Measurements from ENCODE around the gene RAPGEF5.

Gene RAPGEF5

DNA sequence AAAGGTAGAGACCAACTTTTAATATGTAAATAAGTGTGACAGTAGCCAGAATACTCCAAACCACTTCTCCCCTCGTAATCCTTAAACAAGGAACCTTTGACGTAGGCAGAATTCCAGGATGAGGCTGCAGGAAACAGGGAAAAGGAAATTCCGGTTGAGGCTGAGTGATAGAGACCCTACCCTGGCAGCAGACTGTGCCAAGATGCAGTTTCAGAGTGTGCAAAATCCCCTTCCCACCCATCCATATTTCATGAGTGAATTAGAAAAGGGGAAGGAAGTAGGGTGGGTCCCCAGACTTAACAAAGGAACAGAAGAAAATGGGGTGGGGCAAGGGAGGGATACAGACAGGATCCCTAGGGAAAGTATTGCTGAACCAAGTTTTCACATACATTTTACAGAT, 143.0 kb downstream of the RAPGEF5 start:
- Histone ChIP-seq H3K23ac (ENCODE audit: low read length) (no peak overlapping the region), H3K14ac (ENCODE audit: low read length) (no peak overlapping the region), H2BK12ac (ENCODE audit: low read length) (no peak overlapping the region), H4K12ac (ENCODE audit: low read depth, low read length) (no peak overlapping the region), H2BK5ac (ENCODE audit: low read depth, low read length, poor library complexity) (no peak overlapping the region), H3K4ac (ENCODE audit: low read depth, low read length) (no peak overlapping the region), H3K27ac (ENCODE audit: low read depth, low read length) (no peak overlapping the region), H2AK5ac (ENCODE audit: low read length) (no peak overlapping the region), H3K9ac (ENCODE audit: low read length) (no peak overlapping the region), H3K4me3 (ENCODE audit: low read depth, low read length) (no peak overlapping the region), H2AFZ (ENCODE audit: insufficient read depth, low read length, poor library complexity) (no peak overlapping the region), H3K79me1 (ENCODE audit: low read length) (no peaks in the 10 kb centered on the region), H3K18ac (ENCODE audit: low read length) (no peak overlapping the region), H3K36me3 (ENCODE audit: control insufficient read depth in 1 of 2, insufficient read depth in 2 of 2, low read length in 2 of 2) (no peaks in the 10 kb centered on the region), H3K9me3 (ENCODE audit: insufficient read depth, low read depth, low read length) (no peaks in the 10 kb centered on the region), H3K27me3 (ENCODE audit: insufficient read depth, low read length) (no peaks in the 10 kb centered on the region), H3K79me2 (ENCODE audit: control insufficient read depth, insufficient read depth, low read length, poor library complexity) (no peaks in the 10 kb centered on the region), H2BK120ac (ENCODE audit: insufficient read depth, low read length, poor library complexity) (no peak overlapping the region), H3K4me1 (ENCODE audit: control insufficient read depth in 1 of 2, insufficient read depth in 2 of 2, low read length in 2 of 2) (no peaks in the 10 kb centered on the region), H3K4me2 (ENCODE audit: low read length) (no peak overlapping the region), H4K91ac (ENCODE audit: low read depth, low read length) (no peak overlapping the region), H4K8ac (ENCODE audit: low read depth, low read length) (no peak overlapping the region)
- WGBS (ENCODE audit: extremely low coverage, insufficient coverage, insufficient read length), result no CpG with 5 or more reads among the region's 3 CpGs
- DNase-seq, result no peak

DNA sequence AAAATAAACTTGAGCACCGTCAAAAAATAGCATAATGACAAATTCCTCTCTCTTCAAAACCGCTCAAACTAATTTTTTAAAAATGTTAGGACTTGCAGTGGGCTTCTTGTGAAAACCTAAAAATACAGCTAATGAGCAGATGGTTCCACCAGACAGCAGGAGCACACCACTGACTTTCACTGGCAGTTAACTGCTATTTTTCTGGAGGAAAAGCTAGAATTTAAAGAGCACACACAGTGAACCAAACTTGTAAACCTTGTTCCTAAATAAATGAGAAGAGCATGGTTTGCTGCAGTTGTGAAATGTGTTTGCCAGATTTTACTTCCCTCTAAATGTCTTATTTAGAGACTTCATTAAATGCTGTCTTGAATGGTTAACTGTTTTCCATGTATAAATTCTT, 143.9 kb downstream of the RAPGEF5 start:
- H2AFZ ChIP-seq (ENCODE audit: insufficient read depth, low read length, poor library complexity), result no peak overlapping the region
- no peak overlapping the region for H3K18ac ChIP-seq (ENCODE audit: low read length)
- no peaks in the 10 kb centered on the region for H3K4me1 ChIP-seq (ENCODE audit: control insufficient read depth in 1 of 2, insufficient read depth in 2 of 2, low read length in 2 of 2)
- DNase-seq, result no peak
- H3K79me2 ChIP-seq (ENCODE audit: control insufficient read depth, insufficient read depth, low read length, poor library complexity), result no peaks in the 10 kb centered on the region
- no peak overlapping the region for H3K4ac ChIP-seq (ENCODE audit: low read depth, low read length)
- H2AK5ac ChIP-seq (ENCODE audit: low read length), result no peak overlapping the region
- no peaks in the 10 kb centered on the region for H3K27me3 ChIP-seq (ENCODE audit: insufficient read depth, low read length)
- H4K12ac ChIP-seq (ENCODE audit: low read depth, low read length), result no peak overlapping the region
- no peak overlapping the region for H4K91ac ChIP-seq (ENCODE audit: low read depth, low read length)
- no peak overlapping the region for H3K23ac ChIP-seq (ENCODE audit: low read length)
- no peak overlapping the region for H4K8ac ChIP-seq (ENCODE audit: low read depth, low read length)
- H2BK5ac ChIP-seq (ENCODE audit: low read depth, low read length, poor library complexity), result no peak overlapping the region
- H3K14ac ChIP-seq (ENCODE audit: low read length), result no peak overlapping the region
- WGBS (ENCODE audit: extremely low coverage, insufficient coverage, insufficient read length), result 100% methylated on average over 2 of the region's 2 CpGs
- H2BK120ac ChIP-seq (ENCODE audit: insufficient read depth, low read length, poor library complexity), result no peak overlapping the region
- H3K79me1 ChIP-seq (ENCODE audit: low read length), result no peaks in the 10 kb centered on the region
- no peak overlapping the region for H2BK12ac ChIP-seq (ENCODE audit: low read length)
- no peaks in the 10 kb centered on the region for H3K36me3 ChIP-seq (ENCODE audit: control insufficient read depth in 1 of 2, insufficient read depth in 2 of 2, low read length in 2 of 2)
- no peaks in the 10 kb centered on the region for H3K9me3 ChIP-seq (ENCODE audit: insufficient read depth, low read depth, low read length)
- H3K4me3 ChIP-seq (ENCODE audit: low read depth, low read length), result no peak overlapping the region
- H3K27ac ChIP-seq (ENCODE audit: low read depth, low read length), result no peak overlapping the region
- no peak overlapping the region for H3K9ac ChIP-seq (ENCODE audit: low read length)
- no peak overlapping the region for H3K4me2 ChIP-seq (ENCODE audit: low read length)

DNA sequence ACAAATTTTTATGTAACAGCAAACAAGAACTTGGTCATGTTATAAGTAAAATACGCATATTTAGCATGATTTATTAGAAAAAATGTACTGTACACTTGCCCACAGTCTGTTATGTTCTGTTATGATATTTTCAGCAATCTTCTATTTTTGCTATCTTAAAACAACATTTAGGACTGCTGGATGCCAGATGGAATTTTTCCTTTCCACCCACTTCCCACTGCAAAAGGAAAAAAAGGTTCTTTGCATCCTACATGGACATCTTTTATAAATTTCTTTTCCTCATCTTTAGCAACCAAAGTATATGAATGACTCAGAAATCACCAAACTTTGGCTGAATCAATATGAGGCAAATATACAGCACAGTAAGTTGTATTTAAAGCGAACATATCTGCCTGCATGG, 146.0 kb downstream of the RAPGEF5 start:
- Histone ChIP-seq H2BK120ac (ENCODE audit: insufficient read depth, low read length, poor library complexity) (no peak overlapping the region), H2BK12ac (ENCODE audit: low read length) (no peak overlapping the region), H3K27ac (ENCODE audit: low read depth, low read length) (no peak overlapping the region), H3K9me3 (ENCODE audit: insufficient read depth, low read depth, low read length) (no peaks in the 10 kb centered on the region), H2BK5ac (ENCODE audit: low read depth, low read length, poor library complexity) (no peak overlapping the region), H3K9ac (ENCODE audit: low read length) (no peak overlapping the region), H3K4me3 (ENCODE audit: low read depth, low read length) (no peak overlapping the region), H3K18ac (ENCODE audit: low read length) (no peak overlapping the region), H3K23ac (ENCODE audit: low read length) (no peak overlapping the region), H3K27me3 (ENCODE audit: insufficient read depth, low read length) (no peaks in the 10 kb centered on the region), H2AFZ (ENCODE audit: insufficient read depth, low read length, poor library complexity) (no peak overlapping the region), H3K36me3 (ENCODE audit: control insufficient read depth in 1 of 2, insufficient read depth in 2 of 2, low read length in 2 of 2) (no peaks in the 10 kb centered on the region), H4K91ac (ENCODE audit: low read depth, low read length) (no peak overlapping the region), H3K4me1 (ENCODE audit: control insufficient read depth in 1 of 2, insufficient read depth in 2 of 2, low read length in 2 of 2) (no peaks in the 10 kb centered on the region), H4K12ac (ENCODE audit: low read depth, low read length) (no peak overlapping the region), H3K4ac (ENCODE audit: low read depth, low read length) (no peak overlapping the region), H2AK5ac (ENCODE audit: low read length) (no peak overlapping the region), H3K4me2 (ENCODE audit: low read length) (no peak overlapping the region), H3K79me1 (ENCODE audit: low read length) (no peaks in the 10 kb centered on the region), H3K14ac (ENCODE audit: low read length) (no peak overlapping the region), H4K8ac (ENCODE audit: low read depth, low read length) (no peak overlapping the region), H3K79me2 (ENCODE audit: control insufficient read depth, insufficient read depth, low read length, poor library complexity) (no peaks in the 10 kb centered on the region)
- no CpG with 5 or more reads among the region's 2 CpGs for WGBS (ENCODE audit: extremely low coverage, insufficient coverage, insufficient read length)
- no peak for DNase-seq

DNA sequence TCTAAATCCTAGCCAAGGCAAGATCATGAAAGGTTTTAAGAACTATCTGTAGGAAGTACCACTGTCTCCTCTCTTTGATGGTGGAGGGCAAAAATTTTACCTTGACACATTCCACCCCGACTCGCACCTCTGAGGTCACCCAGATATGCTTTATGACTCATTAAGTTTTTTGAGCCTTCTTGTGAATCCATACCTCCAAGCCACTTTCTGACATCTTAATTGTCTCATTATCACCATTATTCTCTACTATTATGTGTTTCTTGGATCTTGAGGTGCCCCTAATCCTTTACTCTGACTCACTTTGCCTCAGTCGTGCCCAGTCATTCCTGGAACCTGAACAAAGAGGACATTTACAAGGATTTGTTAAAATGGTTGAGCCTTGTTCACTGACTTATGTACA, 146.6 kb downstream of the RAPGEF5 start:
- H3K23ac ChIP-seq (ENCODE audit: low read length), result no peak overlapping the region
- H2AK5ac ChIP-seq (ENCODE audit: low read length), result no peak overlapping the region
- DNase-seq, result no peak
- no peak overlapping the region for H3K4me3 ChIP-seq (ENCODE audit: low read depth, low read length)
- H3K4ac ChIP-seq (ENCODE audit: low read depth, low read length), result no peak overlapping the region
- no peak overlapping the region for H2BK120ac ChIP-seq (ENCODE audit: insufficient read depth, low read length, poor library complexity)
- H4K91ac ChIP-seq (ENCODE audit: low read depth, low read length), result no peak overlapping the region
- H3K4me2 ChIP-seq (ENCODE audit: low read length), result no peak overlapping the region
- no CpG with 5 or more reads among the region's 3 CpGs for WGBS (ENCODE audit: extremely low coverage, insufficient coverage, insufficient read length)
- H3K79me1 ChIP-seq (ENCODE audit: low read length), result no peaks in the 10 kb centered on the region
- H2BK12ac ChIP-seq (ENCODE audit: low read length), result no peak overlapping the region
- H3K79me2 ChIP-seq (ENCODE audit: control insufficient read depth, insufficient read depth, low read length, poor library complexity), result no peaks in the 10 kb centered on the region
- H2AFZ ChIP-seq (ENCODE audit: insufficient read depth, low read length, poor library complexity), result no peak overlapping the region
- no peak overlapping the region for H4K12ac ChIP-seq (ENCODE audit: low read depth, low read length)
- H3K18ac ChIP-seq (ENCODE audit: low read length), result no peak overlapping the region
- no peak overlapping the region for H3K14ac ChIP-seq (ENCODE audit: low read length)
- H3K27me3 ChIP-seq (ENCODE audit: insufficient read depth, low read length), result no peaks in the 10 kb centered on the region
- no peak overlapping the region for H2BK5ac ChIP-seq (ENCODE audit: low read depth, low read length, poor library complexity)
- H3K27ac ChIP-seq (ENCODE audit: low read depth, low read length), result no peak overlapping the region
- no peak overlapping the region for H3K9ac ChIP-seq (ENCODE audit: low read length)
- H3K4me1 ChIP-seq (ENCODE audit: control insufficient read depth in 1 of 2, insufficient read depth in 2 of 2, low read length in 2 of 2), result no peaks in the 10 kb centered on the region
- no peaks in the 10 kb centered on the region for H3K36me3 ChIP-seq (ENCODE audit: control insufficient read depth in 1 of 2, insufficient read depth in 2 of 2, low read length in 2 of 2)
- no peaks in the 10 kb centered on the region for H3K9me3 ChIP-seq (ENCODE audit: insufficient read depth, low read depth, low read length)
- no peak overlapping the region for H4K8ac ChIP-seq (ENCODE audit: low read depth, low read length)

Data from trophoblast cell (in vitro differentiated cells and primary cell).